Renal cortical epithelial cell (primary cell): ENCODE data around the gene SPATA13. TPM values are rescaled to one million over a fixed set of nuclear protein-coding genes. Genes with fewer than 3 reads are reported as not detected.

Experiments used
- DNase-seq: peaks from one replicate; pipeline ENCODE4 v3.0.0-alpha.2; 2011; ENCODE audit warnings: low read depth
- total RNA-seq: library from RNA; depleted of rRNA; stranded (reverse); fragments of >200 nt; gene quantifications from 2 replicates; pipeline ENCODE4 v1.2.3, GENCODE V29; 2014

The SPATA13 gene
- total RNA-seq, 1 donor from 2014 or later, result 27.4 TPM

DNA sequence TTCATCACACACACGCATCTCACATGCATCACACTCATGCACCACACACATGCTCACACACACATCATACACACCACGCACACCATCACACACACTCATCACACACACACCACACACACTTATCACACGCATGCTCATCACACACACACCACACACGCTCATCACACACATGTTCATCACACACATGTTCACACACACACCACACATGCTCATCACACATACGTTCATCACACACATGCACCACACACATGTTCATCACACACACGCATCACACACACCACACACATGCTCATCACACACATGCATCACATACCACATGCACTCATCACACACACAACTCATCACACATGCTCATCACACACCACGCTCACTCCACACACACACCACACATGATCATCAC lies 195.8 kb downstream of the SPATA13 start:
- DNase-seq, result no peak

Other genes with a start within 250 kb of the SPATA13 start
- gene C1QTNF9, start 148.9 kb downstream of the SPATA13 start, total RNA-seq, result not detected in 2 replicates